Sigmoid colon (tissue), 7 donors: Measurements from ENCODE around the gene ATG14. TPM values are rescaled to one million over a fixed set of nuclear protein-coding genes. Genes with fewer than 3 reads are reported as not detected.

Experiments
- DNase-seq: peaks from one replicate; pipeline ENCODE4 v3.0.0-alpha.2; 2019
- H3K27ac ChIP-seq, 4 donors: fragments of 200-600 bp; sonication (generic); one replicate each; pipeline ENCODE4 v1.5.1; 2016 to 2019; ENCODE audit warnings: mild to moderate bottlenecking in 1 of 4
- H3K27me3 ChIP-seq, 3 donors: fragments of 200-600 bp; sonication (generic); one replicate each; pipeline ENCODE4 v1.5.1; 2019; ENCODE audit warnings: mild to moderate bottlenecking in 1 of 3
- H3K36me3 ChIP-seq, 4 donors: fragments of 200-600 bp; sonication (generic); one replicate each; pipeline ENCODE4 v1.5.1; 2016 to 2019
- H3K4me1 ChIP-seq, 4 donors: fragments of 200-600 bp; sonication (generic); one replicate each; pipeline ENCODE4 v1.5.1; 2017 to 2019
- H3K4me3 ChIP-seq, 4 donors: fragments of 200-600 bp; sonication (generic); one replicate each; pipeline ENCODE4 v1.5.1; 2017 to 2019; ENCODE audit warnings: mild to moderate bottlenecking in 2 of 4, moderate library complexity in 1 of 4
- H3K9me3 ChIP-seq, 4 donors: fragments of 200-600 bp in 3 of 4; sonication (generic) in 3 of 4; one replicate each; pipeline versions ENCODE4 v1.5.1 to v1.6.1; 2013 to 2019
- EP300 ChIP-seq, 4 donors: sonication (generic); formaldehyde crosslinking; IDR thresholded peaks; one replicate each; pipeline ENCODE4 v1.6.1; 2017; ENCODE audit warnings: antibody characterized with exemption in 4 of 4
- POLR2A ChIP-seq, 2 donors: fragments of 450-650 bp; IDR thresholded peaks; one replicate each; pipeline ENCODE4 v1.6.1; 2016; ENCODE audit warnings: antibody characterized with exemption in 2 of 2, mild to moderate bottlenecking in 2 of 2, moderate library complexity in 2 of 2
- POLR2AphosphoS5 ChIP-seq, 4 donors: sonication (generic); formaldehyde crosslinking; IDR thresholded peaks; one replicate each; pipeline ENCODE4 v1.6.1; 2017; ENCODE audit warnings: antibody characterized with exemption in 4 of 4
- WGBS, 2 donors: extraction: QIAGEN DNeasy Blood & Tissue Kit; methylation state at CpG; one replicate each; pipeline ENCODE4 v1.1.7; 2013; 5-methylcytosine and 5-hydroxymethylcytosine counted together
- intact Hi-C: fragments of 100-400 bp; cut with DNase I; formaldehyde crosslinking; loops from one replicate; pipeline ENCODE4 v1.15.1; 2023
- polyA plus RNA-seq, 3 donors: library from polyadenylated mRNA; stranded (reverse); fragments of 200-250 nt; gene quantifications; one replicate each; pipeline ENCODE4 v1.2.3, GENCODE V29; 2013
- total RNA-seq, 4 donors: library from RNA; depleted of rRNA; stranded (reverse); fragments of >200 nt; gene quantifications; one replicate each; pipeline ENCODE4 v1.1.0, GENCODE V29; 2016
- TF ChIP-seq, protein P1 (sequence below), 4 experiments: fragments of 450-650 bp in 3 of 4; fragments of 200-600 bp in 1 of 4; IDR thresholded peaks; one replicate each; pipeline ENCODE4 v1.5.1; 2016 to 2019; ENCODE audit warnings: antibody characterized with exemption in 4 of 4, mild to moderate bottlenecking in 3 of 4, moderate library complexity in 2 of 4
- donor health status: healthy with polysubstance abuse.
- donor health status: Bipolar disorder and iron deficiency.
- donor health status: healthy.

The ATG14 gene
- total and polyA plus RNA-seq, 7 donors: 3.6 to 22.2 (median 17.1) TPM

DNA sequence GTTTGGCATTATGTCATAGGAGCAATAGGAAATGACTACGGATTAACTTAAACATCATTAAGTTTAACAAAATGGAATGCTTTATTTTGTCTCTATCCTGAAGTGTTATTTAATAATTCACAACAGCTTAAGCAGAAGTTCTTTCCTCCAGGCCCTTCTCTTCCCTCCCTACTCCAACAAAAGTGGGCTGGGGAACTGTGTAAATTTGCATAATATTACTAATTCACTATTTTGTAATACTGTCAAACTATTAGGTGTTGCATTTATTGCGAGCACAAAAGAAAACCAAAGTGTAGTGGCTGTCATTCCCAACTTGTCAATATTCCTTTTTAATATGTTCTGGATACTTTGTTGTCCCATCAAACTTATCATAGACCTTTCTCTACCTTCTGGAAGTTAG is 69.8 kb downstream of the ATG14 start:
- Histone ChIP-seq H3K4me3 (no peak overlapping the region), H3K36me3 (no peaks in the 10 kb centered on the region), H3K9me3 (no peaks in the 10 kb centered on the region), H3K4me1 (peaks cover 0 to 28% (median 9%) of the 10 kb centered on the region in 4 donors), H3K27ac (no peak overlapping the region), H3K27me3 (no peaks in the 10 kb centered on the region)
- no peak for TF ChIP-seq POLR2AphosphoS5 (IDR thresholded peaks at IDR 0.05)
- TF ChIP-seq, protein P1, sequence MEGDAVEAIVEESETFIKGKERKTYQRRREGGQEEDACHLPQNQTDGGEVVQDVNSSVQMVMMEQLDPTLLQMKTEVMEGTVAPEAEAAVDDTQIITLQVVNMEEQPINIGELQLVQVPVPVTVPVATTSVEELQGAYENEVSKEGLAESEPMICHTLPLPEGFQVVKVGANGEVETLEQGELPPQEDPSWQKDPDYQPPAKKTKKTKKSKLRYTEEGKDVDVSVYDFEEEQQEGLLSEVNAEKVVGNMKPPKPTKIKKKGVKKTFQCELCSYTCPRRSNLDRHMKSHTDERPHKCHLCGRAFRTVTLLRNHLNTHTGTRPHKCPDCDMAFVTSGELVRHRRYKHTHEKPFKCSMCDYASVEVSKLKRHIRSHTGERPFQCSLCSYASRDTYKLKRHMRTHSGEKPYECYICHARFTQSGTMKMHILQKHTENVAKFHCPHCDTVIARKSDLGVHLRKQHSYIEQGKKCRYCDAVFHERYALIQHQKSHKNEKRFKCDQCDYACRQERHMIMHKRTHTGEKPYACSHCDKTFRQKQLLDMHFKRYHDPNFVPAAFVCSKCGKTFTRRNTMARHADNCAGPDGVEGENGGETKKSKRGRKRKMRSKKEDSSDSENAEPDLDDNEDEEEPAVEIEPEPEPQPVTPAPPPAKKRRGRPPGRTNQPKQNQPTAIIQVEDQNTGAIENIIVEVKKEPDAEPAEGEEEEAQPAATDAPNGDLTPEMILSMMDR (IDR thresholded peaks at IDR 0.05): no peak
- TF ChIP-seq POLR2A (IDR thresholded peaks at IDR 0.05): no peak
- TF ChIP-seq EP300 (IDR thresholded peaks at IDR 0.05): no peak
- 64 to 79% methylated on average over 2 of the region's 2 CpGs for WGBS, 2 donors
- no peak for DNase-seq
- intact Hi-C loops: no loop called here

DNA sequence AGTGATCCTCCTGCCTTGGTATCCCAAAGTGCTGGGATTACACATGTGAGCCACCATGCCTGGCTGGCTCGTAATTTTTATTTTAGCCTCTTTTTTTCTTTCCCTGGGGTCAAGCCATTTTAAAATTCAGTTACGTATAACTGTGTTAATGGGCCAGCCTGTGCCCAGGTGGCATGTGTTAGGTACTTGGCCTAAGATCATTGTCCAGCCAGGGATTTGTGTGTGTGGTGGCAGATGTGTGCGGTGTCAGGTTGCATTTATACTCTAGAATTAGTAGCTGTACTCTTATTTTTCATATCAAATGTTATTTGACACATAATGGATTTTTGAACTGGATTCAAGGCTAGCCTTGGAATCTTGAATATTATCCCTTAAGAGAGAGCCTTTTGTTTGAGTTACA is 71.1 kb downstream of the ATG14 start:
- no peak for DNase-seq
- intact Hi-C loops: no loop called here
- Histone ChIP-seq H3K9me3 (no peaks in the 10 kb centered on the region), H3K4me1 (peaks cover 0 to 27% (median 7%) of the 10 kb centered on the region in 4 donors), H3K27me3 (no peaks in the 10 kb centered on the region), H3K36me3 (no peaks in the 10 kb centered on the region), H3K4me3 (no peak overlapping the region), H3K27ac (no peak overlapping the region)
- TF ChIP-seq POLR2AphosphoS5 (IDR thresholded peaks at IDR 0.05) (no peak), POLR2A (IDR thresholded peaks at IDR 0.05) (no peak), EP300 (IDR thresholded peaks at IDR 0.05) (no peak)
- TF ChIP-seq, protein P1 (IDR thresholded peaks at IDR 0.05): no peak
- WGBS, 2 donors: 95 to 96% methylated on average over 3 of the region's 3 CpGs

DNA sequence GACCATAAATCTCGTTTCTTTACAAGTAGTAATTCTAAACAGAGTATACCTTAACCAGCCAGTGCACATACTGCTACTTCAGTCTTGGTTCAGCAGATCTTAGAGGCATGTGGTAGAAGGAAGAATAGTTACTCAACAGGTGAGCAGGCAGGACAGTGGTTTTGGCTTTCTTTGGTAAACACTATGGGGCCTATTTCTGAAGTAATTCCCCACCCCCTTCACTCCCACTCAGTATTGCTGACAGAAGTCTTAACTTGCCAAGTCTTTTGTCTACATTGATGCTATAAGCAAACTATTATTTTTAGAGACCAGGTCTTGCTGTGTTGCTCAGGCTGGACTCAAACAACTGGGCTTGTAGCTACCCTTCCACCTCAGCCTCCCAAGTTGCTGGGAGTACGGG is 71.9 kb downstream of the ATG14 start:
- peaks cover 0 to 27% (median 8%) of the 10 kb centered on the region in 4 donors for H3K4me1 ChIP-seq
- H3K36me3 ChIP-seq: no peaks in the 10 kb centered on the region
- no peak overlapping the region for H3K4me3 ChIP-seq
- no peaks in the 10 kb centered on the region for H3K9me3 ChIP-seq
- H3K27me3 ChIP-seq: no peaks in the 10 kb centered on the region
- no peak for DNase-seq
- H3K27ac ChIP-seq: no peak overlapping the region
- WGBS, 2 donors: 38 to 50% methylated on average over 2 of the region's 2 CpGs
- TF ChIP-seq EP300 (IDR thresholded peaks at IDR 0.05) (no peak), POLR2A (IDR thresholded peaks at IDR 0.05) (no peak), POLR2AphosphoS5 (IDR thresholded peaks at IDR 0.05) (no peak)
- TF ChIP-seq, protein P1 (IDR thresholded peaks at IDR 0.05): no peak
- intact Hi-C loops: no loop called here

DNA sequence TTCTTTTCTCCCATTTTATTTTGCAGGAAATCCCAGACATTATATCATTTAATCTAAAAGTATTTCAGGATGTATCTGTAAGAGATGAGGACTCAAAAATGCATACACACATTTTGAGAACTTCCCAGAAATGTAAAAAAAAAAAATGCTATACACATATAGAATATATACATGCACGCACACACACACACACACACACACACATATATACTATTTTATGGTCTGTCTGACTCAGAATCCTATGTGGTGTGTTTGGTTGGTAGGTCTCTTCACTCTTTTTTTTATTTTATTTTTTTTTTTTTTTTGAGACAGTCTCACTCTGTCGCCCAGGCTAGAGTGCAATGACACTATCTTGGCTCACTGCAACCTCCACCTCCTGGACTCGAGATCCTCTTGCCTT is 74.9 kb downstream of the ATG14 start:
- intact Hi-C loops: no loop called here
- WGBS, 2 donors: 87 to 90% methylated on average over 3 of the region's 3 CpGs
- no peak for DNase-seq
- no peak overlapping the region for H3K4me3 ChIP-seq
- H3K4me1 ChIP-seq: peaks cover 0 to 40% (median 13%) of the 10 kb centered on the region in 4 donors
- H3K27me3 ChIP-seq: no peaks in the 10 kb centered on the region
- TF ChIP-seq, protein P1 (IDR thresholded peaks at IDR 0.05): no peak
- no peak for TF ChIP-seq EP300 (IDR thresholded peaks at IDR 0.05)
- no peaks in the 10 kb centered on the region for H3K36me3 ChIP-seq
- H3K27ac ChIP-seq: no peak overlapping the region
- H3K9me3 ChIP-seq: no peaks in the 10 kb centered on the region

DNA sequence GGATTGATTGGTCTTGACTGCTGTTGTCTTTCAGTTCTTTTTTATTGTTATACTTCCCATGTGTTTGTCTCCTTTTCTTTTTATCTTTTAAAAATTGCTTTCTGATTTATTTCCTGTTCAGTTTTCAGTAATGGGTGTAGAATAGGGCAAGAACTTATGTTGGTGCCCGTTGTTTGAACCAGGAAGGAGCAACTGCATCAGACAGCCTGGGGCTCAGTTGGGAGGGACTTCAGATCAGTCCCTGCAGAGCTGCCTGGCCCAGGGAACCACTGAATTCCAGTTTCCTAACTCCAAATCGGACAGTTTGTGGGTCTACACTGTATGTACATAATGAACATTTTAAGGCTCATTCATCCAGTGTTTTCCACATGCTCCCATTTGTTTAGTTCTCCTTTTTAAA is 75.5 kb downstream of the ATG14 start:
- Histone ChIP-seq H3K4me3 (no peak overlapping the region), H3K9me3 (no peaks in the 10 kb centered on the region), H3K36me3 (no peaks in the 10 kb centered on the region), H3K27me3 (no peaks in the 10 kb centered on the region), H3K27ac (no peak overlapping the region), H3K4me1 (peaks cover 0 to 40% (median 13%) of the 10 kb centered on the region in 4 donors)
- TF ChIP-seq, protein P1 (IDR thresholded peaks at IDR 0.05): no peak
- TF ChIP-seq EP300 (IDR thresholded peaks at IDR 0.05): no peak
- intact Hi-C loops: no loop called here
- WGBS, 2 donors: 21 to 49% methylated on average over 2 of the region's 2 CpGs
- DNase-seq: no peak
